Lung (tissue), 12 donors: ENCODE measurements around the gene SH3BP4. TPM values are rescaled to one million over a fixed set of nuclear protein-coding genes. Genes with fewer than 3 reads are reported as not detected.

Source experiments
- ATAC-seq: fragments of 200-7000 bp; cut with Tn5 transposase; one replicate; pipeline ENCODE4 v1.9.1; 2020; ENCODE audit warnings: moderate number of reproducible peaks; ENCODE audit not compliant: insufficient read depth, low FRiP score
- DNase-seq, 3 donors: peaks; one replicate each; pipeline ENCODE4 v3.0.0-alpha.2; 2013 to 2017
- H3K27ac ChIP-seq, 2 donors: one replicate each; pipeline ENCODE4 v1.5.1; 2013; ENCODE audit warnings: mild to moderate bottlenecking in 2 of 2, moderate library complexity in 2 of 2, control low read depth in 1 of 2, inconsistent platforms in 1 of 2, low read depth in 1 of 2, low read length in 1 of 2
- H3K27me3 ChIP-seq, 3 donors: one replicate each; pipeline ENCODE4 v1.5.1; 2013; ENCODE audit warnings: low read length in 2 of 3; ENCODE audit not compliant: control insufficient read depth in 3 of 3, insufficient read depth in 3 of 3
- H3K36me3 ChIP-seq, 4 donors: one replicate each; pipeline ENCODE4 v1.5.1; 2013; ENCODE audit warnings: low read length in 4 of 4, mild to moderate bottlenecking in 1 of 4, moderate library complexity in 1 of 4; ENCODE audit not compliant: control insufficient read depth in 4 of 4, insufficient read depth in 4 of 4
- H3K4me1 ChIP-seq, 5 donors: one replicate each; pipeline ENCODE4 v1.5.1; 2013; ENCODE audit warnings: low read length in 5 of 5, mild to moderate bottlenecking in 2 of 5, moderate library complexity in 1 of 5; ENCODE audit not compliant: control insufficient read depth in 5 of 5, insufficient read depth in 5 of 5
- H3K4me3 ChIP-seq: one replicate; pipeline ENCODE4 v1.5.1; 2013; ENCODE audit warnings: mild to moderate bottlenecking, control low read depth, moderate library complexity
- H3K9ac ChIP-seq, 2 donors: one replicate each; pipeline ENCODE4 v1.5.1; 2013; ENCODE audit warnings: low read length in 2 of 2, control low read depth in 1 of 2; ENCODE audit not compliant: insufficient read depth in 1 of 2
- H3K9me3 ChIP-seq, 4 donors: one replicate each; pipeline ENCODE4 v1.5.1; 2013; ENCODE audit warnings: low read length in 3 of 4, mild to moderate bottlenecking in 1 of 4, moderate library complexity in 1 of 4; ENCODE audit not compliant: control insufficient read depth in 4 of 4, insufficient read depth in 3 of 4
- CTCF ChIP-seq: IDR thresholded peaks from 2 replicates; pipeline ENCODE4 v1.5.1; 2012; ENCODE audit warnings: mild to moderate bottlenecking; ENCODE audit errors: control extremely low read depth, extremely low read depth
- WGBS, 2 donors: extraction: QIAGEN DNeasy Blood & Tissue Kit; methylation state at CpG; one replicate each; pipeline ENCODE4 v1.1.7; 2013; 5-methylcytosine and 5-hydroxymethylcytosine counted together
- polyA plus RNA-seq, 2 donors: library from polyadenylated mRNA; stranded (reverse); fragments of 200-250 nt; gene quantifications; one replicate each; pipeline ENCODE4 v1.2.1, GENCODE V29; 2013
- total RNA-seq, 2 donors: library from RNA; depleted of rRNA in 1 of 2; stranded (reverse); fragments of >200 nt in 1 of 2; gene quantifications; one replicate each; pipeline ENCODE4 v1.2.1, GENCODE V29; 2014 to 2021
- donor health status: control.
- donor health status: control.
- donor health status: Bipolar disorder and iron deficiency.
- donor health status: healthy.
- donor health status: DM: yes; HTN: yes; CAD: no.

The SH3BP4 gene
- total and polyA plus RNA-seq, 4 donors: 12.0 to 36.5 (median 18.2) TPM

- Histone ChIP-seq H3K27ac (peak overlapping the region in 1 of 2 donors; percentile 84), H3K4me1 (peaks cover 15 to 37% (median 31%) of the 10 kb centered on the region in 5 donors), H3K27me3 (no peaks in the 10 kb centered on the region), H3K4me3 (no peak overlapping the region), H3K9ac (no peak overlapping the region), H3K9me3 (peaks cover 0 to 4% (median 0%) of the 10 kb centered on the region in 4 donors), H3K36me3 (peaks cover 0 to 3% (median 0%) of the 10 kb centered on the region in 4 donors)
- 48 to 52% methylated on average over 23 of the region's 23 CpGs for WGBS, 2 donors
- DNase-seq (no peak), ATAC-seq (no peak)
- no peak for TF ChIP-seq CTCF
These were observed 26.8 kb downstream of the SH3BP4 start for GRCh38 chr2:234978466-234979203.

GRCh38 chr2:234979204-234980167, 27.7 kb downstream of the SH3BP4 start:
- DNase-seq (no peak), ATAC-seq (no peak)
- no peak overlapping the region for H3K4me3 ChIP-seq
- H3K4me1 ChIP-seq: peaks cover 15 to 40% (median 31%) of the 10 kb centered on the region in 5 donors
- 67 to 84% methylated on average over 9 of the region's 9 CpGs for WGBS, 2 donors
- H3K27me3 ChIP-seq: no peaks in the 10 kb centered on the region
- no peak overlapping the region for H3K9ac ChIP-seq
- peaks cover 0 to 4% (median 0%) of the 10 kb centered on the region in 4 donors for H3K9me3 ChIP-seq
- H3K36me3 ChIP-seq: peaks cover 0 to 3% (median 0%) of the 10 kb centered on the region in 4 donors
- no peak for TF ChIP-seq CTCF
- H3K27ac ChIP-seq: peak overlapping the region; percentile 47 to 84

GRCh38 chr2:234980451-234981187, 28.8 kb downstream of the SH3BP4 start:
- H3K4me3 ChIP-seq: no peak overlapping the region
- DNase-seq: peak in 1 of 3 donors; percentile 55
- peaks cover 0 to 4% (median 0%) of the 10 kb centered on the region in 4 donors for H3K9me3 ChIP-seq
- WGBS, 2 donors: 38 to 40% methylated on average over 14 of the region's 14 CpGs
- no peaks in the 10 kb centered on the region for H3K27me3 ChIP-seq
- H3K9ac ChIP-seq: peak overlapping the region in 1 of 2 donors; percentile 27
- peak overlapping the region; percentile 47 to 90 for H3K27ac ChIP-seq
- no peak for TF ChIP-seq CTCF
- peaks cover 0 to 3% (median 0%) of the 10 kb centered on the region in 4 donors for H3K36me3 ChIP-seq
- peaks cover 15 to 36% (median 25%) of the 10 kb centered on the region in 5 donors for H3K4me1 ChIP-seq
- no peak for ATAC-seq
